CMK (cell line): ENCODE data around the gene GALNT17.
"Not testable (repeated sequence)": the region's sequence is repeated elsewhere in the genome, so short reads cannot be mapped to it uniquely, and the experiment has no call there.

Experiments
- DNase-seq: peaks from one replicate; pipeline ENCODE4 v3.0.0-alpha.2; 2010; ENCODE audit warnings: low read depth

The GALNT17 gene

GRCh38 chr7:71633551-71634008 is 501.6 kb downstream of the GALNT17 start:
- no peak for DNase-seq

DNA sequence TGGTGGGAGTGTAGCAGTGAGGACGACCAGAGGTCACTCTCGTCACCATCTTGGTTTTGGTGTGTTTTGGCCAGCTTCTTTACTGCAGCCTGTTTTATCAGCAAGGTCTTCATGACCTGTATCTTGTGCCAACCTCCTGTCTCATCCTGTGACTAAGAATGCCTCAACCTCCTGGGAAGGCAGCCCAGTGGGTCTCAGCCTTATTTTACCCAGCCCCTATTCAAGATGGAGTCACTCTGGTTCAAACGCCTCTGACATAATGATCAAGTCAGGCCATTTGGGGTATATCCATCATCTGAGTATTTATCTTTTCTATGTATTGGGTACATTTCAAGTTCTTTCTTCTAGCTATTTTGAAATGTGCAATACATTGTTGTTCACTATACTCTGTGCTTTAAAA is 503.9 kb downstream of the GALNT17 start:
- DNase-seq = not testable (repeated sequence)

- DNase-seq = no peak
Observed at GRCh38 chr7:71636329-71636728, 504.4 kb downstream of the GALNT17 start.

DNA sequence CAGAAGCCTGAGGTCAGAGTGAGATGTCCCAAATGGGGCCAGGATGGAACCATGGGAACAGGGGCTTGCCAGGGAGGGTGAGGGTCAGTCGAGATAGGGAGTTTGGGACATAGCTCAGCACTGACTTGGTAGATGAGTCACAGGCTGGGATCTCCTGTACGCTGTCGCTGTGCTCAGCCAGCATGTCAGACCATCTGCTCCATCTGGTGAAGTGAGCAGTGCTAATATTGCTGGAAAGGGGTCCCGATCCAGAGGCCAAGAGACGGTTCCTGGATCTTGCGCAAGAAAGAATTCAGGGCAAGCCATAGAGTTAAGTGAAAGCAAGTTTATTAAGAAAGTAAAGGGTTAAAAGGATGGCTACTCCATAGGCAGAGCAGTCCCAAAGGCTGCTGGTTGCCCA is 505.6 kb downstream of the GALNT17 start:
- DNase-seq = no peak

GRCh38 chr7:71638108-71638507 is 506.2 kb downstream of the GALNT17 start:
- DNase-seq = no peak

DNA sequence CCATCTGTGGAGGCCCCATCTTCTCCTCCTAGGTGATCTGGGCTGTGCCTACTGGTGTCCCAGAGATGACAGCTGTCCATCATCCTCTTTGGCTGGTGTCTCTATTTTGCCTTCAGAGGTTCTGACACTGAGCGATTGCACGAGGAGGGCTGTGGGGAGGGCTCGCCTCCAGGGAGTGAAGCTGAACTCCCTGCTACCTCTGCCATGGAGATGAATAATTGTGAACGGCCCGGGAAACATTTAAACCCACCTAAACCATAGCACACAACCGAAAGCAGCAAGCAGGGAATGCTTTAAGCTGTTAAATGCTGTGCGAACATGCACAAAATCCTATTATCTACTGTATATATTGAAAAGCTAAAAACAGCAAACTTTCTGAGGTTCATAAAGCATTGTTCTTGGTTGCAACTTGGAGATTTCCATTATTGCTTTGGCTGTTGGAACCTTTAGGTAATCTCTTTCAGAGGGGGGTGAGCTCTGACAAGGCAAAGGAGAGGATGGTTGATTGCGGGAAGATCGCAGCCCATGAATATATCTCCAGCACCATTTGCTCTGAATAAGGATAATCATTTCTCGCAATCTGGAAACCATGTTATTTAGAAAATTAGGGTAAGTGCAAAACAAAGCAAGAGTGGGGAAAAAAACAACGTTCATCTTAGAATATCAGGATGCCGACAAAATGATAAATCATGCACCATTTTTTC is 507.6 kb downstream of the GALNT17 start:
- no peak for DNase-seq

GRCh38 chr7:71643031-71643430 is 511.1 kb downstream of the GALNT17 start:
- not testable (repeated sequence) for DNase-seq

DNA sequence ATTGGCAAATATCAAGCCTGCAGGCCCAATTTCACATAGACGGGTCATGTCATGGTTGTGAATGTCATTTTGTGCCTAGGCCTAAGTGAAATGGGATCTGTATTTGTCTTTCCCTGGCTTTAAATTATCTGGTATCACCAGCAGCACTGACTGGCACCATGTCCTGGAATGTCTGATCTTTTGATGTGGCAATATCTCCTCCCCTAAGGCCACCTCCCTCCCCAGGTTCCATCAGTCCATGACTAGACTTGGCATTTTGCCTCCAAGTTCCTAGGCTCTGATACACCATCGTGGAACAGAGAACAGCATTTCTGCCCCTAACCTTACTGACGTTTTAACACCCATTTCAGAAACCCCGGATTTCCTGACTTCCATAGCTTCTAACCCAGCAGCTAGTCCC is 513.9 kb downstream of the GALNT17 start:
- DNase-seq = no peak

DNA sequence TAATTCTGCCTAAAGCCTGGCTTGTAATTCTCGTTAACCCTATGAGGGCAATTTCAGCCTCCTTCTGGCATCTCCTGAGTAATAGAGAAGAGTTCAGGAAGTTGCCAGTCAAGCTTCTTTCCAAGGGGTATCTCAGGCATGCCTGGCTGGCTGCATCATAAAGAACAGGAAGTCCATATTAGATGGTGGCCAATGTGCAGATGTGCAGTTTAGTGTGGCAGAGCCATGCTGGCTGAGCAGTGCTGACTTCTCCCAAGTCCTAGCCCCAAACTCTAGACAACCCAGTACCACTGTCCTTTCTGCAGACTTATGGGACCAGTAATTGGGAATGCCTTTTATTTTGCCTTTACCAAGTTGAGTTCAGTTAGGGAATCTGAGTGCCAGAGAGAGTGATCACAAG is 517.9 kb downstream of the GALNT17 start:
- no peak for DNase-seq

GRCh38 chr7:71650653-71651337 is 518.9 kb downstream of the GALNT17 start:
- DNase-seq = no peak

GRCh38 chr7:71652510-71652909 is 520.6 kb downstream of the GALNT17 start:
- no peak for DNase-seq

GRCh38 chr7:71657386-71657785 is 525.4 kb downstream of the GALNT17 start:
- DNase-seq = no peak

GRCh38 chr7:71659622-71660021 is 527.7 kb downstream of the GALNT17 start:
- no peak for DNase-seq

- no peak for DNase-seq
Observed at GRCh38 chr7:71661671-71662224, 529.8 kb downstream of the GALNT17 start.

- no peak for DNase-seq
Observed at GRCh38 chr7:71665716-71666115, 533.8 kb downstream of the GALNT17 start.

GRCh38 chr7:71668572-71668971 is 536.6 kb downstream of the GALNT17 start:
- no peak for DNase-seq

GRCh38 chr7:71679480-71679879 is 547.5 kb downstream of the GALNT17 start:
- DNase-seq = no peak

GRCh38 chr7:71682181-71682580 is 550.2 kb downstream of the GALNT17 start:
- no peak for DNase-seq

GRCh38 chr7:71682841-71683781 is 551.2 kb downstream of the GALNT17 start:
- DNase-seq = no peak

GRCh38 chr7:71687286-71687685 is 555.3 kb downstream of the GALNT17 start:
- DNase-seq = no peak

GRCh38 chr7:71687831-71688599 is 556.1 kb downstream of the GALNT17 start:
- no peak for DNase-seq
